Smooth muscle cell (in vitro differentiated cells): ENCODE results near the gene H3-3A. TPM values are rescaled to one million over a fixed set of nuclear protein-coding genes. Genes with fewer than 3 reads are reported as not detected.

Experiments
- DNase-seq: peaks from one replicate; lab custom pipeline; 2025; ENCODE audit not compliant: unreplicated experiment; lab: John Stamatoyannopoulos, UW
- H2AFZ ChIP-seq: fragments of 200-600 bp; sonication (generic); 2 replicates; pipeline ENCODE4 v1.6.0; 2016; ENCODE audit warnings: antibody characterized with exemption, low read depth, mild to moderate bottlenecking
- H3F3A ChIP-seq: fragments of 200-600 bp; sonication (generic); 2 replicates; pipeline ENCODE4 v1.6.0; 2017; ENCODE audit warnings: antibody characterized with exemption, low read depth
- H3K27ac ChIP-seq: fragments of 200-600 bp; sonication (generic); 2 replicates; pipeline ENCODE4 v1.5.1; 2016; ENCODE audit warnings: low read depth, mild to moderate bottlenecking
- H3K27me3 ChIP-seq: fragments of 200-600 bp; sonication (generic); 2 replicates; pipeline ENCODE4 v1.6.1; 2016; ENCODE audit warnings: low read depth, mild to moderate bottlenecking
- H3K36me3 ChIP-seq: fragments of 200-600 bp; sonication (generic); 2 replicates; pipeline ENCODE4 v1.5.1; 2016; ENCODE audit warnings: low read depth
- H3K4me1 ChIP-seq: fragments of 200-600 bp; sonication (generic); 2 replicates; pipeline ENCODE4 v1.5.1; 2016; ENCODE audit warnings: low read depth
- H3K4me2 ChIP-seq: fragments of 200-600 bp; sonication (generic); 2 replicates; pipeline ENCODE4 v1.6.0; 2016; ENCODE audit warnings: mild to moderate bottlenecking
- H3K4me3 ChIP-seq: fragments of 200-600 bp; sonication (generic); 2 replicates; pipeline ENCODE4 v1.5.1; 2016; ENCODE audit warnings: mild to moderate bottlenecking
- H3K79me2 ChIP-seq: fragments of 200-600 bp; sonication (generic); 2 replicates; pipeline ENCODE4 v1.6.0; 2016; ENCODE audit warnings: low read depth, mild to moderate bottlenecking
- H3K9ac ChIP-seq: fragments of 200-600 bp; sonication (generic); 2 replicates; pipeline ENCODE4 v1.6.0; 2016; ENCODE audit warnings: low read depth
- H3K9me3 ChIP-seq: fragments of 200-600 bp; sonication (generic); replicated peaks from 2 replicates; pipeline ENCODE4 v1.5.1; 2016; ENCODE audit warnings: low read depth
- H4K20me1 ChIP-seq: fragments of 200-600 bp; sonication (generic); 2 replicates; pipeline ENCODE4 v1.6.0; 2016; ENCODE audit warnings: low read depth
- whole genome bisulfite sequencing: methylation state at CpG from one replicate; pipeline ENCODE4 v1.1.7; 2016; ENCODE audit warnings: low lambda C conversion rate; 5-methylcytosine and 5-hydroxymethylcytosine counted together
- polyA plus RNA-seq: library from polyadenylated mRNA; unstranded; fragments of >200 nt; fragmentation: Nextera tagmentation; extraction: Ambion mirVana; gene quantifications from 2 replicates; pipeline ENCODE4 v1.2.1, GENCODE V29; 2016
- total RNA-seq: library from RNA; depleted of rRNA; stranded (reverse); fragments of >200 nt; gene quantifications from 2 replicates; pipeline ENCODE4 v1.2.3, GENCODE V29; 2014
- TF ChIP-seq, protein P1 (sequence below): fragments of 200-600 bp; sonication (generic); IDR thresholded peaks from 2 replicates; pipeline ENCODE4 v1.5.1; 2017; ENCODE audit warnings: borderline replicate concordance, mild to moderate bottlenecking, antibody characterized with exemption; ENCODE audit not compliant: insufficient read depth, poor library complexity, severe bottlenecking

Gene H3-3A
- total and polyA plus RNA-seq, 2 experiments from 2014 or later: 430 to 459 TPM

DNA sequence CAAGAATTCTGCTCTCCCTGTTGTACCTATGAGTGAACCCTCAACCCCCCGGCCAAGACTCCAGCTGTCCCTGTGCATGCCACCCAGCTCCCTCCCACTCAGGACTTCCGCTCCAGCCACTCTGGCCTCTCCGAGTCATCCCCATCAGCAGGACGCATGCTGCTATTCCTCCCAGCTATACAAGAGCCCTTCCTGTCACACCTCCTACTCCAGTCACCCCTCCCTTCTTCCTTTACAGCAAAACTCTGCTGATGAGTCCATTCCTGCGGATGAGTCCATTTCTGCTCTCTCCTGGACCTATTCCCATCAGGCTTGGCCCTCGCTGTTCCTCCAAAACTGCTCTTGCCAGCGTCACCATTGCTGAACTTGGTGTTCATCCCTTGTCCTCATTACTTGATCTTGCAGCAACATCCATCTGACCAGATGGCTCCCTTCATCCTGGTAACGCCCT, 42.2 kb downstream of the H3-3A start:
- no peak overlapping the region for H3K9ac ChIP-seq
- H4K20me1 ChIP-seq: no peaks in the 10 kb centered on the region
- no peaks in the 10 kb centered on the region for H3K9me3 ChIP-seq
- no peak overlapping the region for H2AFZ ChIP-seq
- H3K27me3 ChIP-seq: peaks cover 7% of the 10 kb centered on the region
- H3K4me1 ChIP-seq: peaks cover 21% of the 10 kb centered on the region
- H3F3A ChIP-seq: peaks cover 8% of the 10 kb centered on the region
- TF ChIP-seq, protein P1, sequence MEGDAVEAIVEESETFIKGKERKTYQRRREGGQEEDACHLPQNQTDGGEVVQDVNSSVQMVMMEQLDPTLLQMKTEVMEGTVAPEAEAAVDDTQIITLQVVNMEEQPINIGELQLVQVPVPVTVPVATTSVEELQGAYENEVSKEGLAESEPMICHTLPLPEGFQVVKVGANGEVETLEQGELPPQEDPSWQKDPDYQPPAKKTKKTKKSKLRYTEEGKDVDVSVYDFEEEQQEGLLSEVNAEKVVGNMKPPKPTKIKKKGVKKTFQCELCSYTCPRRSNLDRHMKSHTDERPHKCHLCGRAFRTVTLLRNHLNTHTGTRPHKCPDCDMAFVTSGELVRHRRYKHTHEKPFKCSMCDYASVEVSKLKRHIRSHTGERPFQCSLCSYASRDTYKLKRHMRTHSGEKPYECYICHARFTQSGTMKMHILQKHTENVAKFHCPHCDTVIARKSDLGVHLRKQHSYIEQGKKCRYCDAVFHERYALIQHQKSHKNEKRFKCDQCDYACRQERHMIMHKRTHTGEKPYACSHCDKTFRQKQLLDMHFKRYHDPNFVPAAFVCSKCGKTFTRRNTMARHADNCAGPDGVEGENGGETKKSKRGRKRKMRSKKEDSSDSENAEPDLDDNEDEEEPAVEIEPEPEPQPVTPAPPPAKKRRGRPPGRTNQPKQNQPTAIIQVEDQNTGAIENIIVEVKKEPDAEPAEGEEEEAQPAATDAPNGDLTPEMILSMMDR: no peak
- no peak overlapping the region for H3K4me3 ChIP-seq
- H3K79me2 ChIP-seq: no peaks in the 10 kb centered on the region
- no peak for DNase-seq
- H3K27ac ChIP-seq: no peak overlapping the region
- no peaks in the 10 kb centered on the region for H3K36me3 ChIP-seq
- no peak overlapping the region for H3K4me2 ChIP-seq
- WGBS: 55% methylated on average over 8 of the region's 8 CpGs

DNA sequence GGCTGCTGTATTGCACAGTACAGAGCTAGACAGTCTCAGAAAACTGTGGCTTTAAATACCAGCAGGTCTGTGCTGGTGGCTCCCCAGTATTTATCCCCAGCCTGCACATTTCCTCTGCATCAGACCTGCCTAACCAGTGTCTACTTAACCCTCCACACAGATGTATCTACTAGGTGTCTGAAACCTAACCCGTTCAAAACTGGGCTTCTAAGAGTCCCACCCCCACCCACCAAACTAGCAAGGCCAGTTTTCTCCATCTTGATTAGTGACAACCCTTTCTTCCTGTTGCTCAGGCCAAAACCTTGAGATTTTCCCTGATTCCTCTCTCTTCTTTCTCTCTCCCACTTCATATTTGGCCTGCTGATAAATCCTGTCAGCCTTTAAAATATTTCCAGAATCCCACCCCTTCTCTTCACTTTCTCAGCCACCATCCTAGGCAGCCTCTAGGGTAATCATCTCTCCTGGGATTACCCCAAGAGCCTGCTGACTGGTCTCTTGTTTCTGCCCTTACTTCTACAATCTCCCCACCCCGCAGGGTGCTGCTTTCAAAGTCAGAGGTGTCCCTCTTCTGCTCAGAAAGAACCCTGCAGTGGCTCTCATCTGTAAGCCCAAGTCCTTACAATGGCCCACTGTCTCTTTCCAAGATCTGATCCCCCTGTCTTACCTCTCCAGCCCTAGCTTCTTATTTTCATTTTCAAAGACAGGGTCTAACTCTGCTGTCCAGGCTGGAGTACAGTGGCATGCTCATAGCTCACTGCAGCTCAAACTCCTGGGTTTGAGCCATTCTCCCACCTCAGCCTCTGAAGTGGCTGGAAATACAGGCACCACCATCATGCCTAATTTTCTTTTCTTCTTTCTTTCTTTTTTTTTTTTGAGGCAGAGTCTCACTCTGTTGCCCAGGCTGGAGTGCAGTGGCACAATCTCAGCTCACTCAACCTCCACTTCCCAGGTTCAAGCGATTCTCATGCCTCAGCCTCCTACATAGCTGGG, 45.2 kb downstream of the H3-3A start:
- Histone ChIP-seq H3K9ac (no peak overlapping the region), H3K4me2 (no peak overlapping the region), H3K79me2 (no peaks in the 10 kb centered on the region), H3K9me3 (no peaks in the 10 kb centered on the region), H3K4me3 (no peak overlapping the region), H3K27ac (peak overlapping the region; percentile 42), H3K27me3 (no peaks in the 10 kb centered on the region), H2AFZ (no peak overlapping the region), H3K4me1 (peaks cover 32% of the 10 kb centered on the region), H3K36me3 (no peaks in the 10 kb centered on the region), H4K20me1 (no peaks in the 10 kb centered on the region), H3F3A (peaks cover 12% of the 10 kb centered on the region)
- 80% methylated on average over 3 of the region's 3 CpGs for WGBS
- no peak for DNase-seq
- TF ChIP-seq, protein P1: no peak

DNA sequence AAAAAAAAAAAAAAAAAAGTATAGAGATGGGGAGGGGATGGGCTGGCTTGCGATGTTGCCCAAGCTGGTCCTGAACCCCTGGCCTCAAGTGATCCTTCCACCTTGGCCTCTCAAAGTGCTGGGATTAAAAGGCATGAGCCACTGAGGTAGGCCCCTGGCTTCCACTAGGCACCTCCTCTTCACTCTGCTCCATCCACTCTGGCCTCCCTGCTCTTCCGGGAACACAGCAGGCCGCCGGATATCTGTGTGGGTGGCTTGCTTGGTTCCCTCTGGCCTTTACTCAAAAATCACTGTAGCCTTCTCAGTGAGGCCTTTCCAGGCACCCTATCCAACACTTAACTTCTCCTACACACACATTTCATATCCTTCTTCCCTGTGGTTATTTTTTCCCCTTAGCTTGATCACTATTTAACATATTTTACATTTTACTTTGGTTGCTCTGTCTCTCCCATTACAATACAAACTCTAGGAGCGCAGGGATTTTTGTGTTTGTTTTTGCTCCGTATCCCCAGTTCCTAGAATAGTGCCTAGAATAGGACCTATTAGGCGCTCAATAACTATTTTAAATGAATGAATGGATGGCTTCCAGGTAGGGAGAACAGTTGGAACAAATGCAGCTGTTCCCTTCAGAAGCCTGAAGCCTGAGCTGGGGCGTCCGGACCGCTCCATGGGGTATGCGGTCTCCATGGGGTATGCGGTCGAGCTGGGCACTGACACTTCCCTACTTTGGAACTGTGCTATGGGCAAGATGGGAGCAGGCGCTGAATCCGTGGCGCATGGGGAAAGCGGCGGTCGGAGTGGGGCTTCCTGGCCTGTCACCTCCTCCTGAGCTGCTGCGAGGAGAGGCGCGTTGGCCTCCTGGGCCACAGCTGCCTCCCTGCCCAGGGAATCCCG, 46.7 kb downstream of the H3-3A start:
- 22% methylated on average over 23 of the region's 23 CpGs for WGBS
- Histone ChIP-seq H3F3A (peaks cover 12% of the 10 kb centered on the region), H3K36me3 (no peaks in the 10 kb centered on the region), H4K20me1 (no peaks in the 10 kb centered on the region), H3K4me3 (peak overlapping the region; percentile 90), H3K4me1 (peaks cover 32% of the 10 kb centered on the region), H3K9me3 (no peaks in the 10 kb centered on the region), H3K27me3 (no peaks in the 10 kb centered on the region), H3K79me2 (no peaks in the 10 kb centered on the region), H2AFZ (peak overlapping the region; percentile 97), H3K4me2 (peak overlapping the region; percentile 98), H3K9ac (peak overlapping the region; percentile 34), H3K27ac (peak overlapping the region; percentile 80)
- TF ChIP-seq, protein P1: no peak
- no peak for DNase-seq
